B cell (primary cell): Measurements from ENCODE around the gene ZNF516. TPM values are rescaled to one million over a fixed set of nuclear protein-coding genes. Genes with fewer than 3 reads are reported as not detected.

Experiments
- ATAC-seq: fragments of 200-7000 bp; cut with Tn5 transposase; one replicate; pipeline ENCODE4 v1.10.0; 2021; ENCODE audit warnings: low read depth, mild to moderate bottlenecking, moderate number of reproducible peaks, moderate library complexity
- CTCF ChIA-PET: fragments of 350-600 bp; sonication (Branson Sonifier 250); formaldehyde crosslinking; loops from one replicate; lab custom pipeline; 2021; ENCODE audit warnings: antibody characterized with exemption, inconsistent platforms; lab: Charles Lee
- POLR2A ChIA-PET: fragments of 350-600 bp; sonication (Branson Sonifier 250); formaldehyde crosslinking; loops from one replicate; lab custom pipeline; 2021; ENCODE audit warnings: antibody characterized with exemption; lab: Charles Lee
- DNase-seq: peaks from one replicate; pipeline ENCODE4 v3.0.0; 2013
- H2AFZ ChIP-seq: 2 replicates; pipeline ENCODE4 v1.6.1; 2012; ENCODE audit warnings: mild to moderate bottlenecking, low read depth, low read length; ENCODE audit not compliant: insufficient read depth, poor library complexity, severe bottlenecking
- H3K27ac ChIP-seq, 2 donors: 1 replicate in 1 of 2; 2 replicates in 1 of 2; pipeline ENCODE4 v1.5.1; 2012 to 2013; ENCODE audit warnings: low read length in 2 of 2, mild to moderate bottlenecking in 2 of 2, moderate library complexity in 1 of 2
- H3K27me3 ChIP-seq, 4 experiments: fragments of 200-600 bp in 1 of 4; sonication (generic) in 1 of 4; replicated peaks in 1 of 4; 1 replicate in 2 of 4; 2 replicates in 2 of 4; pipeline versions ENCODE4 v1.6.1 to v1.7.0; 2013 to 2016; ENCODE audit warnings: low read length in 3 of 4, mild to moderate bottlenecking in 2 of 4, mixed read lengths in 1 of 4, moderate library complexity in 1 of 4; ENCODE audit not compliant: insufficient read depth in 4 of 4, control insufficient read depth in 3 of 4; ENCODE audit errors: control extremely low read depth in 1 of 4
- H3K36me3 ChIP-seq, 2 experiments: replicated peaks in 1 of 2; 1 replicate in 1 of 2; 2 replicates in 1 of 2; pipeline versions ENCODE4 v1.6.1 to v1.7.1; 2013; ENCODE audit warnings: low read length in 1 of 2; ENCODE audit not compliant: insufficient read depth in 2 of 2, control insufficient read depth in 1 of 2; ENCODE audit errors: control extremely low read depth in 1 of 2, extremely low read depth in 1 of 2
- H3K4me1 ChIP-seq, 2 donors: fragments of 200-600 bp in 1 of 2; sonication (generic) in 1 of 2; 1 replicate in 1 of 2; 2 replicates in 1 of 2; pipeline versions ENCODE4 v1.5.1 to v1.6.1; 2013 to 2017; ENCODE audit warnings: low read length in 2 of 2; ENCODE audit not compliant: control insufficient read depth in 2 of 2, insufficient read depth in 2 of 2
- H3K4me2 ChIP-seq: replicated peaks from 2 replicates; pipeline ENCODE3; 2012; ENCODE audit warnings: mild to moderate bottlenecking, low read depth, low read length; ENCODE audit not compliant: poor library complexity, severe bottlenecking
- H3K4me3 ChIP-seq, 5 experiments: fragments of 200-600 bp in 1 of 5; sonication (generic) in 1 of 5; 1 replicate in 3 of 5; 2 replicates in 2 of 5; pipeline versions ENCODE4 v1.5.1 to v1.7.0; 2011 to 2016; ENCODE audit warnings: low read length in 4 of 5, mild to moderate bottlenecking in 4 of 5, low read depth in 2 of 5, control low read depth in 1 of 5, moderate library complexity in 1 of 5; ENCODE audit not compliant: insufficient read depth in 1 of 5; ENCODE audit errors: control extremely low read depth in 1 of 5, extremely low read depth in 1 of 5
- H3K79me2 ChIP-seq: fragments of 200-600 bp; sonication (generic); one replicate; pipeline ENCODE4 v1.6.0; 2016; ENCODE audit warnings: low read length; ENCODE audit not compliant: control insufficient read depth, insufficient read depth
- H3K9ac ChIP-seq: fragments of 200-600 bp; sonication (generic); 2 replicates; pipeline ENCODE4 v1.6.1; 2017; ENCODE audit warnings: mild to moderate bottlenecking, low read length, moderate library complexity
- H3K9me3 ChIP-seq, 3 donors: one replicate each; pipeline versions ENCODE4 v1.6.1 to v1.7.1; 2013; ENCODE audit warnings: low read length in 2 of 3; ENCODE audit not compliant: control insufficient read depth in 2 of 3, insufficient read depth in 1 of 3; ENCODE audit errors: control extremely low read depth in 1 of 3
- H4K20me1 ChIP-seq: 2 replicates; pipeline ENCODE4 v1.6.0; 2012; ENCODE audit warnings: mild to moderate bottlenecking, low read length; ENCODE audit not compliant: insufficient read depth, control insufficient read depth, poor library complexity, severe bottlenecking
- H3K27ac Mint-ChIP-seq: one replicate; pipeline ENCODE4 v1.8.0; 2021; ENCODE audit warnings: mixed read lengths
- H3K27me3 Mint-ChIP-seq: one replicate; pipeline ENCODE4 v1.8.0; 2021; ENCODE audit warnings: mixed read lengths
- H3K4me1 Mint-ChIP-seq: one replicate; pipeline ENCODE4 v1.8.0; 2021; ENCODE audit warnings: mixed read lengths
- H3K4me3 Mint-ChIP-seq: one replicate; pipeline ENCODE4 v1.8.0; 2021; ENCODE audit warnings: mixed read lengths
- H3K9me3 Mint-ChIP-seq: one replicate; pipeline ENCODE4 v1.8.0; 2022; ENCODE audit warnings: mixed read lengths; ENCODE audit not compliant: insufficient read depth
- CTCF ChIP-seq: fragments of 200-600 bp; IDR thresholded peaks from one replicate; pipeline ENCODE4 v1.8.0; 2022; ENCODE audit warnings: antibody characterized with exemption, mild to moderate bottlenecking
- EZH2 ChIP-seq: IDR thresholded peaks from 2 replicates; pipeline ENCODE4 v1.6.1; 2012; ENCODE audit warnings: borderline replicate concordance, low read depth, mild to moderate bottlenecking, moderate library complexity, low read length; ENCODE audit not compliant: insufficient read depth, poor library complexity, severe bottlenecking
- WGBS: methylation state at CpG from one replicate; pipeline ENCODE4 v1.1.5; 2013; ENCODE audit warnings: missing lambda C conversion rate; ENCODE audit not compliant: insufficient coverage; 5-methylcytosine and 5-hydroxymethylcytosine counted together
- intact Hi-C: fragments of 100-400 bp; cut with micrococcal nuclease; formaldehyde crosslinking; loops from one replicate; pipeline ENCODE4 v1.10.0; 2022
- polyA plus RNA-seq: library from polyadenylated mRNA; depleted of rRNA; stranded (reverse); fragments of >200 nt; gene quantifications from 2 replicates; pipeline ENCODE4 v1.2.3, GENCODE V29; 2012
- total RNA-seq, 2 donors: library from RNA; stranded (reverse); fragments of 120-200 nt in 1 of 2; gene quantifications; 1 replicate in 1 of 2; 2 replicates in 1 of 2; pipeline versions ENCODE4 v1.2.3 to v1.2.4, GENCODE V29; 2013 to 2022

Gene ZNF516
- total and polyA plus RNA-seq, 2 donors (not counting 1 experiment from before 2014, with no cell fraction given), result 6.7 to 27.1 TPM

DNA sequence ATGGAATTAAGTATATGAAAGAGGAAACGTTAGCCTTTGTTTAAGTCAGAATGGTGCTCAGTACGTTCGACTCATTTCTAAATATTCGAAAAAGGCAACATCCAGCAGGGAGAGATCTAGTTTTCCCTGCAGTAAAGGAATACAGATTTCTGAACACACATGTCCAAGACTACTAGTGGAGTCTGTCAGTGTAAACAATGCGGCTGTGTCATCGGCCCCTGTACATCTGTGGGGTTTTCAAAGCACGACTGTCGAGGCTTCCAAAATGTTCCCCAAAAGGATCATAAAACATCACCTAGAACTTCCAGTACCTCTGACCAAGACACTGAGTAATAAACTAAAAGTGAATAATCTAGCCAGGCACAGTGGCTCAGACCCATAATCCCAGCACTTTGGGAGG is 112.8 kb downstream of the ZNF516 start:
- Histone ChIP-seq H3K9ac (no peak overlapping the region), H3K79me2 (peaks cover 26% of the 10 kb centered on the region), H2AFZ (no peak overlapping the region), H3K27ac (no peak overlapping the region), H3K4me2 (no peak overlapping the region), H3K36me3 (peaks cover 0 to 6% of the 10 kb centered on the region in 2 experiments), H3K9me3 (peaks cover 0 to 3% (median 0%) of the 10 kb centered on the region in 3 donors), H3K27me3 (no peaks in the 10 kb centered on the region), H3K4me3 (no peak overlapping the region), H3K4me1 (peaks cover 6% of the 10 kb centered on the region in 2 donors), H4K20me1 (peaks cover 35% of the 10 kb centered on the region)
- no peak for TF ChIP-seq CTCF
- H3K27ac Mint-ChIP-seq, result no peak overlapping the region
- no peaks in the 10 kb centered on the region for H3K27me3 Mint-ChIP-seq
- intact Hi-C loops, result no loop called here
- no peak overlapping the region for H3K4me3 Mint-ChIP-seq
- ATAC-seq (no peak), DNase-seq (no peak)
- ChIA-PET POLR2A (no interaction called here), CTCF (no interaction called here)
- WGBS, result 97% methylated on average over 6 of the region's 8 CpGs
- H3K4me1 Mint-ChIP-seq, result peaks cover 7% of the 10 kb centered on the region
- H3K9me3 Mint-ChIP-seq, result no peaks in the 10 kb centered on the region

- CTCF ChIA-PET, result no interaction called here
These were observed 114.1 kb downstream of the ZNF516 start for GRCh38 chr18:76380791-76381405.

More at GRCh38 chr18:76380791-76381405, 114.1 kb downstream of the ZNF516 start:
- Histone ChIP-seq H3K79me2 (peaks cover 19% of the 10 kb centered on the region), H3K4me1 (no peaks in the 10 kb centered on the region), H3K4me3 (no peak overlapping the region), H3K27ac (no peak overlapping the region), H3K9ac (no peak overlapping the region), H3K9me3 (peaks cover 0 to 3% (median 0%) of the 10 kb centered on the region in 3 donors), H3K36me3 (peaks cover 0 to 6% of the 10 kb centered on the region in 2 experiments), H4K20me1 (peaks cover 21% of the 10 kb centered on the region), H2AFZ (no peak overlapping the region), H3K4me2 (no peak overlapping the region), H3K27me3 (no peaks in the 10 kb centered on the region)
- Mint-ChIP-seq H3K27me3 (no peaks in the 10 kb centered on the region), H3K9me3 (no peaks in the 10 kb centered on the region), H3K27ac (no peak overlapping the region), H3K4me1 (peaks cover 4% of the 10 kb centered on the region), H3K4me3 (no peak overlapping the region)
- WGBS, result 86% methylated on average over 20 of the region's 26 CpGs
- no peak for TF ChIP-seq CTCF
- no peak for TF ChIP-seq EZH2
- intact Hi-C loops, result no loop called here
- ATAC-seq (no peak), DNase-seq (no peak)
- POLR2A ChIA-PET, result no interaction called here
